Neural progenitor cell (in vitro differentiated cells): Measurements from ENCODE around the gene TRAPPC10.

ENCODE experiments used
- CTCF ChIP-seq: fragments of 200-600 bp; sonication (generic); IDR thresholded peaks from 2 replicates; pipeline ENCODE4 v1.5.1; 2017; ENCODE audit warnings: antibody characterized with exemption, mild to moderate bottlenecking
- EZH2 ChIP-seq: fragments of 200-600 bp; sonication (generic); IDR thresholded peaks from 2 replicates; pipeline ENCODE4 v1.6.1; 2017; ENCODE audit warnings: antibody characterized with exemption, mild to moderate bottlenecking, moderate library complexity
- EZH2phosphoT487 ChIP-seq: fragments of 200-600 bp; sonication (generic); IDR thresholded peaks from 2 replicates; pipeline ENCODE4 v1.6.1; 2017; ENCODE audit warnings: antibody characterized with exemption

GRCh38 chr21:44057960-44058651 is 46.0 kb downstream of the TRAPPC10 start:
- no peak for TF ChIP-seq EZH2phosphoT487
- no peak for TF ChIP-seq CTCF
- TF ChIP-seq EZH2, result no peak
